K562 (cell line): ENCODE data around the gene UBE2I. TPM values are rescaled to one million over a fixed set of nuclear protein-coding genes. Genes with fewer than 3 reads are reported as not detected.

Source experiments
- ATAC-seq: fragments of 200-7000 bp; cut with Tn5 transposase; 3 replicates; pipeline ENCODE4 v1.9.1; 2020; ENCODE audit warnings: moderate library complexity
- BruUV-seq: library from RNA; stranded (reverse); fragments of 400-500 nt; replicated peaks from 2 replicates; lab custom pipeline; 2021; lab: Mats Ljungman, UMichigan
- CTCF ChIA-PET: fragments of 300-600 bp; formaldehyde crosslinking; extraction: SDS; loops from one replicate; lab custom pipeline; 2021; ENCODE audit warnings: low intra/inter-chr PET ratio; lab: Yijun Ruan, JAX
- POLR2A ChIA-PET: fragments of 300-600, 350-650 bp; sonication (Branson Sonifier 250); formaldehyde crosslinking; extraction: SDS; loops from one replicate; lab custom pipeline; 2021; ENCODE audit warnings: antibody characterized with exemption, inconsistent platforms; lab: Yijun Ruan, JAX
- DNase-seq, 4 experiments: peaks; one replicate each; pipeline versions ENCODE4 v3.0.0 to v3.0.0-alpha.2; 2011 to 2018; ENCODE audit warnings: low spot score in 3 of 4, mixed read lengths in 3 of 4; ENCODE audit errors: extremely low read depth in 1 of 4
- FAIRE-seq: peaks from 2 replicates; lab custom pipeline; 2011; peaks lifted over from hg19 to GRCh38; lab: Jason Lieb, UNC
- H2AFZ ChIP-seq: 2 replicates; pipeline ENCODE4 v1.6.0; 2011; ENCODE audit warnings: low read depth, low read length, control low read depth, inconsistent platforms
- H3K27ac ChIP-seq: fragments of 200-600 bp; 3 replicates; pipeline ENCODE4 v1.8.0; 2011; ENCODE audit warnings: low read depth, mild to moderate bottlenecking, control low read depth, inconsistent platforms, low read length, moderate library complexity, mixed read lengths; ENCODE audit errors: extremely low read depth
- H3K27me3 ChIP-seq, 2 experiments: fragments of 300-600 bp in 1 of 2; 2 replicates in 1 of 2; 3 replicates in 1 of 2; pipeline versions ENCODE4 v1.6.0 to v1.8.0; 2011; ENCODE audit warnings: inconsistent platforms in 2 of 2, low read length in 2 of 2, mild to moderate bottlenecking in 1 of 2, mixed read lengths in 1 of 2, moderate library complexity in 1 of 2; ENCODE audit not compliant: control insufficient read depth in 2 of 2, insufficient read depth in 2 of 2
- H3K36me3 ChIP-seq: fragments of 300-600 bp; 3 replicates; pipeline ENCODE4 v1.8.0; 2011; ENCODE audit warnings: mild to moderate bottlenecking, low read length, inconsistent platforms; ENCODE audit not compliant: control insufficient read depth, insufficient read depth
- H3K4me1 ChIP-seq, 2 experiments: fragments of 200-600 bp in 1 of 2; replicated peaks in 1 of 2; 2 replicates in 1 of 2; 3 replicates in 1 of 2; pipeline versions ENCODE4 v1.5.1 to v1.8.0; 2011; ENCODE audit warnings: inconsistent platforms in 2 of 2, low read length in 2 of 2, mild to moderate bottlenecking in 1 of 2, mixed read lengths in 1 of 2, moderate library complexity in 1 of 2; ENCODE audit not compliant: control insufficient read depth in 2 of 2, insufficient read depth in 2 of 2
- H3K4me2 ChIP-seq: 2 replicates; pipeline ENCODE4 v1.6.1; 2011; ENCODE audit warnings: low read length, control low read depth, inconsistent platforms, mixed read lengths; ENCODE audit not compliant: insufficient read depth
- H3K4me3 ChIP-seq: fragments of 200-600 bp; sonication (generic), shearing (Covaris generic); 2 replicates; pipeline ENCODE4 v1.5.1; 2016; ENCODE audit warnings: control low read depth, inconsistent platforms
- H3K79me2 ChIP-seq: fragments of 200-600 bp; 3 replicates; pipeline ENCODE4 v1.8.0; 2011; ENCODE audit warnings: low read length, inconsistent platforms; ENCODE audit not compliant: control insufficient read depth, insufficient read depth
- H3K9ac ChIP-seq, 2 experiments: 2 replicates each; pipeline versions ENCODE4 v1.6.0 to v1.6.1; 2011; ENCODE audit warnings: low read depth in 2 of 2, low read length in 2 of 2, control low read depth in 1 of 2, inconsistent platforms in 1 of 2, mild to moderate bottlenecking in 1 of 2, mixed read lengths in 1 of 2; ENCODE audit not compliant: insufficient read depth in 1 of 2
- H3K9me1 ChIP-seq: one replicate; pipeline ENCODE4 v1.6.0; 2011; ENCODE audit warnings: inconsistent platforms, mild to moderate bottlenecking, low read length, moderate library complexity; ENCODE audit not compliant: control insufficient read depth, insufficient read depth
- H3K9me3 ChIP-seq: replicated peaks from 2 replicates; pipeline ENCODE4 v1.5.1; 2011; ENCODE audit warnings: low read depth, low read length, inconsistent platforms; ENCODE audit not compliant: control insufficient read depth, insufficient read depth
- H4K20me1 ChIP-seq: replicated peaks from 2 replicates; pipeline ENCODE4 v1.6.1; 2011; ENCODE audit warnings: low read length, inconsistent platforms, mixed read lengths; ENCODE audit not compliant: control insufficient read depth, insufficient read depth
- ARID1B ChIP-seq: fragments of 450-650 bp; IDR thresholded peaks from 2 replicates; pipeline ENCODE4 v1.6.1; 2016; ENCODE audit warnings: antibody characterized with exemption, mild to moderate bottlenecking, inconsistent platforms
- BRF1 ChIP-seq: IDR thresholded peaks from 3 replicates; pipeline ENCODE4 v1.6.1; 2011; ENCODE audit warnings: borderline replicate concordance, mild to moderate bottlenecking; ENCODE audit not compliant: insufficient read length; ENCODE audit errors: extremely low read depth
- CBX5 ChIP-seq: IDR thresholded peaks from 2 replicates; pipeline ENCODE4 v1.6.1; 2014; ENCODE audit warnings: low read depth, borderline replicate concordance
- CHD1 ChIP-seq: fragments of 200-600 bp; sonication (generic); IDR thresholded peaks from one replicate; pipeline ENCODE4 v1.6.1; 2012; ENCODE audit warnings: mild to moderate bottlenecking, moderate library complexity, low read length, inconsistent platforms
- GATAD2B ChIP-seq: fragments of 450-650 bp; IDR thresholded peaks from 2 replicates; pipeline ENCODE4 v1.6.1; 2017; ENCODE audit warnings: mild to moderate bottlenecking, borderline replicate concordance
- MEF2A ChIP-seq: IDR thresholded peaks from 2 replicates; pipeline ENCODE4 v1.6.1; 2011; ENCODE audit warnings: low read depth, mild to moderate bottlenecking, low read length, moderate library complexity; ENCODE audit not compliant: control insufficient read depth
- NR2F6 ChIP-seq: fragments of 450-650 bp; formaldehyde crosslinking; IDR thresholded peaks from 2 replicates; pipeline ENCODE4 v1.4.0; 2020; ENCODE audit warnings: mild to moderate bottlenecking
- POLR2AphosphoS2 ChIP-seq: IDR thresholded peaks from 2 replicates; pipeline ENCODE4 v1.6.1; 2012; ENCODE audit warnings: low read length, improper control_type of control experiment
- ZC3H4 ChIP-seq: sonication (generic); formaldehyde crosslinking; IDR thresholded peaks from 2 replicates; pipeline ENCODE4 v1.9.0; 2021; ENCODE audit warnings: missing genetic modification reagents, borderline replicate concordance
- ZNF174 ChIP-seq: fragments of 250-450 bp; sonication (Bioruptor Pico); IDR thresholded peaks from 2 replicates; pipeline ENCODE4 v1.4.0; 2020; ENCODE audit warnings: mild to moderate bottlenecking
- ZNF324 ChIP-seq: fragments of 250-450 bp; sonication (Bioruptor Pico); IDR thresholded peaks from 2 replicates; pipeline ENCODE4 v1.4.0; 2020; ENCODE audit warnings: mild to moderate bottlenecking
- WGBS: fragments of 100-300 bp; shearing (Covaris generic); methylation state at CpG from one replicate; pipeline ENCODE4 v1.1.6; 2016; ENCODE audit warnings: low coverage, mixed read lengths; ENCODE audit not compliant: insufficient coverage; ENCODE audit errors: missing lambda C conversion rate; 5-methylcytosine and 5-hydroxymethylcytosine counted together
- in situ Hi-C: fragments of 300-500 bp; cut with MboI; formaldehyde crosslinking; loops from 4 replicates; pipeline ENCODE4 v1.15.0; 2018; ENCODE audit warnings: inconsistent platforms, mixed read lengths
- intact Hi-C: fragments of 100-400 bp; cut with micrococcal nuclease; formaldehyde crosslinking; loops from 2 replicates; pipeline ENCODE4 v1.14.2; 2022
- polyA plus RNA-seq, 8 experiments: library from polyadenylated mRNA; depleted of rRNA in 4 of 8; stranded (reverse) in 5 of 8; unstranded in 3 of 8; fragments of >200 nt; fragmentation: Nextera tagmentation in 2 of 8; fragmentation: Illumina TruSeq in 1 of 8; extraction: Ambion mirVana in 2 of 8; extraction: Trizol in 1 of 8; gene quantifications; 2 replicates each; pipeline versions ENCODE4 v1.2.1 to v1.2.3, GENCODE V29; 2011 to 2014; ENCODE audit warnings: inconsistent platforms in 1 of 8, missing spikeins in 1 of 8
- total RNA-seq, 7 experiments: library from RNA; depleted of rRNA in 6 of 7; stranded (reverse); fragments of >200 nt in 6 of 7; fragmentation: Illumina TruSeq in 2 of 7; extraction: Trizol in 2 of 7; gene quantifications; 2 replicates each; pipeline versions ENCODE4 v1.2.1 to v1.2.3, GENCODE V29; 2011 to 2021; ENCODE audit warnings: low replicate concordance in 1 of 7
- TF ChIP-seq, protein P1 (sequence below): fragments of 450-650 bp; IDR thresholded peaks from 2 replicates; pipeline ENCODE4 v1.6.1; 2017; ENCODE audit warnings: antibody characterized with exemption
- TF ChIP-seq, protein P2 (sequence below): sonication (generic); formaldehyde crosslinking; IDR thresholded peaks from 2 replicates; pipeline ENCODE4 v1.8.1; 2022; ENCODE audit warnings: missing genetic modification reagents
- TF ChIP-seq, protein P3 (sequence below): fragments of 200-400 bp; formaldehyde crosslinking; IDR thresholded peaks from 2 replicates; pipeline ENCODE4 v1.6.1; 2017; ENCODE audit warnings: mild to moderate bottlenecking, low read depth, low read length, moderate library complexity

The UBE2I gene
- total and polyA plus RNA-seq, 9 of the 15 experiments (the other 6 are each of a cell fraction or from before 2014, with no cell fraction given), result 36.6 to 254 (median 104) TPM

DNA sequence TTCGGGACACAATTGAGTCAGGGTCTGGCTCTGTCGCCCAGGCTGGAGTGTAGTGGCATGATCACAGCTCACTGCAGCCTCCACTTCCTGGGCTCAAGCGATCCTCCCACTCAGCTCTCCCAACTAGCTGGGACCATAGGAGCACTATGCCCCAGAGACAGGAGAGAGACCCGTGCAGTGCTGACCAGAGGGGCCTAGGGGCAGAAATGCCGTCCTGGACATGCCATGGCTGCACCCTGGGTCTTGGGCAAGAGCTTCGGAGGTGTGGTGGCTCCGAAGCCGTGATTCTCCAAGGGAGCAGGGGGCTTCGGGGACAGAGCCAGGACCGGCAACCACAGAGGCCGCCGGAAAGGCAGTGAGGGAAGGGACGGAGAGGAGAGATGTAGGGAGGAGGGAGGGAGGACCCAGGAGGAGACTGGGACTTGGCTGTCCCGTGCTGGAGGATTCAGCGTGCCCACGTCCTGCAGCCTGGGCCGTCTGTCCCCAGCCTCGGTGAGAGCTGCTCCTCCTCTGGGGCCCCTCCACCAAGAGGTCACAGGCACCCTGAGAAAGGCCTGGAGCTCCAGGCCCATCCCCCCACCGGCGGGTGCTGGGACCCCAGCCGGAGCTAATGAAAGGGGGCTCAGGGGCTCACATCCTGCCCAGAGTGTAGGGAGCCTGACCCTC is 31.7 kb upstream of the UBE2I start (continued):
- TF ChIP-seq, protein P1, sequence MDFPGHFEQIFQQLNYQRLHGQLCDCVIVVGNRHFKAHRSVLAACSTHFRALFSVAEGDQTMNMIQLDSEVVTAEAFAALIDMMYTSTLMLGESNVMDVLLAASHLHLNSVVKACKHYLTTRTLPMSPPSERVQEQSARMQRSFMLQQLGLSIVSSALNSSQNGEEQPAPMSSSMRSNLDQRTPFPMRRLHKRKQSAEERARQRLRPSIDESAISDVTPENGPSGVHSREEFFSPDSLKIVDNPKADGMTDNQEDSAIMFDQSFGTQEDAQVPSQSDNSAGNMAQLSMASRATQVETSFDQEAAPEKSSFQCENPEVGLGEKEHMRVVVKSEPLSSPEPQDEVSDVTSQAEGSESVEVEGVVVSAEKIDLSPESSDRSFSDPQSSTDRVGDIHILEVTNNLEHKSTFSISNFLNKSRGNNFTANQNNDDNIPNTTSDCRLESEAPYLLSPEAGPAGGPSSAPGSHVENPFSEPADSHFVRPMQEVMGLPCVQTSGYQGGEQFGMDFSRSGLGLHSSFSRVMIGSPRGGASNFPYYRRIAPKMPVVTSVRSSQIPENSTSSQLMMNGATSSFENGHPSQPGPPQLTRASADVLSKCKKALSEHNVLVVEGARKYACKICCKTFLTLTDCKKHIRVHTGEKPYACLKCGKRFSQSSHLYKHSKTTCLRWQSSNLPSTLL, result peak; percentile 59; the same call in 1 of the 2 replicates
- TF ChIP-seq BRF1, result no peak
- TF ChIP-seq, all 486 proteins: peak for 4

DNA sequence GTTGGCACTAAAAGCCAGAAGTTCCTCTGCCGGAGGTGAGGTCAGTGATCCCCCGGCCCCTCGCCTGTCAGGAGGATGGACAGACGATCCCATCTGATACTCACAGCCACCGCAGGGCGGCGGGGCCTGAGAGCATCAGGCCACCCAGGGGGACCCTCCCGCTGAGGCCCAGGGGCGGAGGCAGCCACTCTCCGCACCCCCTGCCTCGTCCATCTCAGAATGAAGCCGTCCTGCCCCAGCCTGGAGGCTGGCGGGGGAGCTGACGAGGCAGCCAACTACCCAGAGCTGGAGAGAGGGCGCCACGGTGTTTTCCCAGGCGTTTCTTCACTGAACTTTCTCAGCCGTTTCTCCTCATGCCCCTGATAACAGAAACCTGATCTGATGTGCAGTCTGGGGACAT is 31.0 kb upstream of the UBE2I start:
- Histone ChIP-seq H2AFZ (no peak overlapping the region), H3K36me3 (no peaks in the 10 kb centered on the region), H3K4me2 (no peak overlapping the region), H3K9me3 (no peaks in the 10 kb centered on the region), H4K20me1 (0 out of 2 replicates have a peak, but pooled peaks cover 1% of the 10 kb centered on the region), H3K9ac (no peak overlapping the region), H3K27me3 (peaks cover 25 to 62% of the 10 kb centered on the region in 2 experiments; a peak in 4 of 5 replicates), H3K9me1 (no peaks in the 10 kb centered on the region), H3K79me2 (no peaks in the 10 kb centered on the region), H3K27ac (no peak overlapping the region), H3K4me1 (peaks cover 0 to 60% of the 10 kb centered on the region in 2 experiments; a peak in 3 of 5 replicates), H3K4me3 (no peak overlapping the region)
- 4% methylated on average over 17 of the region's 18 CpGs for WGBS
- ATAC-seq, result peak; percentile 44
- intact Hi-C loops, result no loop called here
- no TSS peak for BruUV-seq
- ChIA-PET POLR2A (interaction anchor here (1.0 to 1.7 kb wide), 3 partner anchors 11 to 86 kb away, joined by 3 to 7 read pairs (median 4); no protein-coding TSS in a partner anchor), CTCF (interaction anchor here (0.6 kb wide), 1 partner anchor 261 kb away, joined by 4 read pairs; no protein-coding TSS in a partner anchor)
- FAIRE-seq, result no peak
- in situ Hi-C loops, result no loop called here
- DNase-seq, result peak in 1 of 4 experiments; percentile 38
- TF ChIP-seq ARID1B, result no peak
- no peak for TF ChIP-seq ZC3H4 (CRISPR knock-in tag)
- no peak for TF ChIP-seq ZNF174 (CRISPR knock-in tag)
- TF ChIP-seq ZNF324 (CRISPR knock-in tag), result no peak
- no peak for TF ChIP-seq GATAD2B
- no peak for TF ChIP-seq POLR2AphosphoS2
- TF ChIP-seq NR2F6 (CRISPR knock-in tag), result no peak
- TF ChIP-seq MEF2A, result no peak
- TF ChIP-seq, protein P2, sequence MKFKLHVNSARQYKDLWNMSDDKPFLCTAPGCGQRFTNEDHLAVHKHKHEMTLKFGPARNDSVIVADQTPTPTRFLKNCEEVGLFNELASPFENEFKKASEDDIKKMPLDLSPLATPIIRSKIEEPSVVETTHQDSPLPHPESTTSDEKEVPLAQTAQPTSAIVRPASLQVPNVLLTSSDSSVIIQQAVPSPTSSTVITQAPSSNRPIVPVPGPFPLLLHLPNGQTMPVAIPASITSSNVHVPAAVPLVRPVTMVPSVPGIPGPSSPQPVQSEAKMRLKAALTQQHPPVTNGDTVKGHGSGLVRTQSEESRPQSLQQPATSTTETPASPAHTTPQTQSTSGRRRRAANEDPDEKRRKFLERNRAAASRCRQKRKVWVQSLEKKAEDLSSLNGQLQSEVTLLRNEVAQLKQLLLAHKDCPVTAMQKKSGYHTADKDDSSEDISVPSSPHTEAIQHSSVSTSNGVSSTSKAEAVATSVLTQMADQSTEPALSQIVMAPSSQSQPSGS (CRISPR knock-in tag), result no peak
- TF ChIP-seq, protein P3, sequence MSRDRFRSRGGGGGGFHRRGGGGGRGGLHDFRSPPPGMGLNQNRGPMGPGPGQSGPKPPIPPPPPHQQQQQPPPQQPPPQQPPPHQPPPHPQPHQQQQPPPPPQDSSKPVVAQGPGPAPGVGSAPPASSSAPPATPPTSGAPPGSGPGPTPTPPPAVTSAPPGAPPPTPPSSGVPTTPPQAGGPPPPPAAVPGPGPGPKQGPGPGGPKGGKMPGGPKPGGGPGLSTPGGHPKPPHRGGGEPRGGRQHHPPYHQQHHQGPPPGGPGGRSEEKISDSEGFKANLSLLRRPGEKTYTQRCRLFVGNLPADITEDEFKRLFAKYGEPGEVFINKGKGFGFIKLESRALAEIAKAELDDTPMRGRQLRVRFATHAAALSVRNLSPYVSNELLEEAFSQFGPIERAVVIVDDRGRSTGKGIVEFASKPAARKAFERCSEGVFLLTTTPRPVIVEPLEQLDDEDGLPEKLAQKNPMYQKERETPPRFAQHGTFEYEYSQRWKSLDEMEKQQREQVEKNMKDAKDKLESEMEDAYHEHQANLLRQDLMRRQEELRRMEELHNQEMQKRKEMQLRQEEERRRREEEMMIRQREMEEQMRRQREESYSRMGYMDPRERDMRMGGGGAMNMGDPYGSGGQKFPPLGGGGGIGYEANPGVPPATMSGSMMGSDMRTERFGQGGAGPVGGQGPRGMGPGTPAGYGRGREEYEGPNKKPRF, result no peak
- no peak for TF ChIP-seq CBX5
- no peak for TF ChIP-seq CHD1
